Stimulated activated CD8-positive, alpha-beta memory T cell treated with anti-CD3 and anti-CD28 coated beads, Interleukin-2, amount 100 ng/mL, for 1 hour (primary cell): ENCODE results near the gene GHDC.
"Not testable (repeated sequence)": the region's sequence is repeated elsewhere in the genome, so short reads cannot be mapped to it uniquely, and the experiment has no call there.

ENCODE experiments used
- DNase-seq, 2 donors: peaks; one replicate each; pipeline ENCODE4 v3.0.0-alpha.2; 2020; ENCODE audit warnings: low read depth in 2 of 2

GHDC gene

GRCh38 chr17:42193969-42194899, at the start of gene GHDC:
GHDC (minus strand) TSS chr17:42194494; CDS start chr17:42193581, 913 bp downstream.
- DNase-seq = peak; percentile 61 to 63

GRCh38 chr17:42243493-42243982, 49.2 kb upstream of the GHDC start:
- DNase-seq = no peak

GRCh38 chr17:42241871-42242270, 47.6 kb upstream of the GHDC start:
- no peak for DNase-seq

GRCh38 chr17:42240863-42241262, 46.6 kb upstream of the GHDC start:
- DNase-seq = not testable (repeated sequence)

GRCh38 chr17:42240201-42240600, 45.9 kb upstream of the GHDC start:
- no peak for DNase-seq

- not testable (repeated sequence) for DNase-seq
Measured at GRCh38 chr17:42239576-42239975, 45.3 kb upstream of the GHDC start.

- DNase-seq = no peak
Measured at GRCh38 chr17:42236760-42237159, 42.5 kb upstream of the GHDC start.

GRCh38 chr17:42233994-42234393, 39.7 kb upstream of the GHDC start:
- DNase-seq = no peak

- no peak for DNase-seq
Measured at GRCh38 chr17:42233156-42233555, 38.9 kb upstream of the GHDC start.

GRCh38 chr17:42230225-42230624, 35.9 kb upstream of the GHDC start:
- DNase-seq = no peak

- no peak for DNase-seq
Measured at GRCh38 chr17:42227849-42228700, 33.8 kb upstream of the GHDC start.

- no peak for DNase-seq
Measured at GRCh38 chr17:42225646-42226045, 31.4 kb upstream of the GHDC start.

- no peak for DNase-seq
Measured at GRCh38 chr17:42224651-42225050, 30.4 kb upstream of the GHDC start.

- DNase-seq = peak in 1 of 2 donors; percentile 28
Measured at GRCh38 chr17:42221886-42222745, 27.8 kb upstream of the GHDC start.

GRCh38 chr17:42219280-42219679, 25.0 kb upstream of the GHDC start:
- not testable (repeated sequence) for DNase-seq

GRCh38 chr17:42214156-42214555, 19.9 kb upstream of the GHDC start:
- DNase-seq = no peak

GRCh38 chr17:42212382-42212781, 18.1 kb upstream of the GHDC start:
- no peak for DNase-seq

- not testable (repeated sequence) for DNase-seq
Measured at GRCh38 chr17:42211921-42212341, 17.6 kb upstream of the GHDC start.

GRCh38 chr17:42210046-42210445, 15.8 kb upstream of the GHDC start:
- DNase-seq = no peak

GRCh38 chr17:42206153-42206612, 11.9 kb upstream of the GHDC start:
- DNase-seq = not testable (repeated sequence)

GRCh38 chr17:42203354-42203753, 9.1 kb upstream of the GHDC start:
- no peak for DNase-seq
